Measurements from ENCODE around the gene RBCK1.
"Not testable (repeated sequence)": the region's sequence is repeated elsewhere in the genome, so short reads cannot be mapped to it uniquely, and the experiment has no call there.

The RBCK1 gene

GRCh38 chr20:475463-476357 is 67.6 kb downstream of the RBCK1 start:
- DNase-seq, result no peak

DNA sequence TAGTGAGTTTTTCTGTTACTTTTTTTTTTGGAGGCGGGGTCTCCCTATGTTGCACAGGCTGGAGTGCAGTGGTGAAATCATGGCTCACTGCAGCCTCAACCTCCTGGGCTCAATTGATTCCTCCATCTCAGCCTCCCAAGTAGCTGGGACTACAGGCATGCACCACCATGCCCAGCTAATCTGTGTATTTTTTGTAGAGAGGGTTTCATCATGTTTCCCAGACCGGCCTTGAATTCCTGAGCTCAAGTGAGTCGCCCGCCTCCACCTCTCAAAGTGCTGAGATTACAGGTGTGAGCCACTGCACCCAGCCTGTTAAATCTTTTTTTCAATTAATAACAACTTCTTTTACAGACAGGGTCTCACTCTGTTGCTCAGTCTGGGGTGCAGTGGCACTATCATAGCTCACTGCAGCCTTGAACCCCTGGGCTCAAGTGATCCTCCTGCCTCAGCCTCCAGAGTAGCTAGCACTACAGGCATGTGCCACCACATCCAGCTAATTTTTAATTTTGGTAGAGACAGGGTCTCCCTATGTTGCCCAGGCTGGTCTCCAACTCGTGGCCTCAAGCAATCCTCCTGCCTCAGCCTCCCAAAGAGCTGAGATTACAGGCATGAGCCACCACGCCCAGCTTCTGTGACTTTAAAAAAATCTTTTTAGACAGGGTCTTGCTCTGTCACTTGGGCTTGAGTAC is 68.6 kb downstream of the RBCK1 start:
- DNase-seq, result not testable (repeated sequence)

DNA sequence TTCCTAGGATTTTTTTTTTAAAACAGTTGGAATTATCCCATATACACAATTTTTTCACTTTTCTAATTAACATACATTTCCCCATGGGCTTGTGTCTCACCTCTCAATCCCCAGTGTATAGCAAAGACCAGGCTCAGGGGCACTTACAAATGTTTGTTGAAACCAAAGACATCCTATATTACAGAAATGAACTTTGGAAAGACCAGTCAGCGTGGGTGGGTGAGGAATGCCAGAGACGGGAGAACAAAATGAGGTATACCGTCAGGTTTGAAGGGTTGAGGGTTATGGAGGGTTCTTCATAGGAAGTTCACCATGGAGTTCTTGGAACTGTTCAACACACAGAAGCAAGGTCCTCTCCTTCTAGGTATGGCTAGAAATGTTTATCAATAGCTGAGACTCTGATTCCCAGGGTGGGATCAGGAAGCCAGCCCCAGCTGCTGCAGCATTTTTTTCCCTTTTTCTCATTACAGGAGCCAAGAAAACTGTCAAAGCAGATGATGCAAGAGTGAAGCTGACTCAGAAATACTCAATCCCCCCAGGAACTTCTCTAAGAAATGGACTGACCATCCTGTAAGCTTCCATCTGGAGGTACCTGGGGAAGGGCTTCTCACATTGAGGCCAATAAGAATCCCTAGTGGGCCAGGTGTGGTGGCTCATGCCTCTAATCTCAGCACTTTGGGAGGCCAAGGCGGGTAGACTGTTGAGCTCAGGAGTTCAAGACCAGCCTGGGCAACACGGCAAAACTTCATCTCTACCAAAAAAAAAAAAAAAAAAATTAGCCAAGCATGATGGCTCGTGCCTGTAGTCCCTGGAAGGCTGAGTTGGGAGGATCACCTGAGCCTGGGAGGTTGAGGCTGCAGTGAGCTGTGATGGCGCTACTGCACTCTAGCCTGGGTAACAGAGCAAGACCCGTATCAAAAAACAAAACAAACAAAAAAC is 70.2 kb downstream of the RBCK1 start:
- DNase-seq, result no peak

DNA sequence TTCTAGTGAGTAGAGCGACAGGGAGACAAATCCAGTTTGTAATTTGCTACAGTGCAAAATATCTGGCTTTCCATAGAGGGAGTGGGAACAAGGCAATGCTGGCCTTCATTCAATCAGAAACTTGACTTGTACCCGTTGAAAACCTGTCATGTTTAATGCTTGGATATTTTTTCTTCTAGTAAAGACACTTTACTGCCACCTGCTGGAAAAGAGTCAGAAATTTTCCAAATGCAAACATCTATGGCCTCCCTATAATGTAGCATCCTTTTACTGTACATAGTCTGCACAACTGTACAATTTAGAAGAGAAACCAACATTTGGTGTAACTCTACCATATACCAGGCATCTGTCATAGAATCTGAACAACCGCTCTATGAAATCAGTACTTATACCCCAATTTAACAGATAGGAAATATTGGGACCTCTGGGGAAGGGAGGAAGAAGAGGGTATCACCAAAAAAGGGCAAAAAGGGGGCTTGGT is 70.9 kb downstream of the RBCK1 start:
- DNase-seq, result peak; percentile 65

DNA sequence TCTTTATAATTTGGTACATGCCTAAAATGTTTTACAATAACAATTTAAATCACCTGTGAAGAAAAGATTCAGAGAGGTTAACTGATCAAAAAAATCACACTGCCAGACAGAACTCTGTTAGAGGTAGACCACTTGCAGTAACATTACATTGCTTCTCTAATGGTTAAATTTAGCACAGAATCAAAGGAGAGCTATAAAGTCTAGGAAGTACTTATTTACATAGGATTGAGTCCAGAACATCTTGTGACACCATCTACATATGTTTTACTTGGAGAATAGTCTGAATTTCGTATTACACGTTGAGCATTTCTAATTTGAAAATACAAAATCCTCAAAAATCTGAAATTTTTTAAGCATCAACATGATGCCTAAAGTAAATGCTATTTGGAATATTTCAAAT is 71.4 kb downstream of the RBCK1 start:
- no peak for DNase-seq

DNA sequence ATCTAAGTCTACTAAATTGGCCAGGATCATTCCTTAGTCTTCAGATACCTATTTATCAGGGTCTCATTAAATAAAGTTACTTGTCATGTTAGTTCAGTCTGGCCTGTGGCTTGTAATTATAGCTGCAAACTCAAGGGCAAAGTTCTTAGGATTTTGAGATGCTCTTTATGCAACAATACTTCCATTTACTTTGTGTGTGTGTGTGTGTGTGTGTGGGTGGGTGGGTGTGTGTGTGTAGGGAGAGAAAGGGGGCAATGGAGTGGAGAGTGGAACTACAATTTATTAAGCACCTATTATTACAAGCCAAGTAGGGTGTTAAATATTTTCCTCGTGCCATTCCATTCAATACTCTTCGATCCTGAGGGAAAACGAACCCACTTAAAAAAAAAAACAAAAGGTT is 71.9 kb downstream of the RBCK1 start:
- DNase-seq, result no peak

DNA sequence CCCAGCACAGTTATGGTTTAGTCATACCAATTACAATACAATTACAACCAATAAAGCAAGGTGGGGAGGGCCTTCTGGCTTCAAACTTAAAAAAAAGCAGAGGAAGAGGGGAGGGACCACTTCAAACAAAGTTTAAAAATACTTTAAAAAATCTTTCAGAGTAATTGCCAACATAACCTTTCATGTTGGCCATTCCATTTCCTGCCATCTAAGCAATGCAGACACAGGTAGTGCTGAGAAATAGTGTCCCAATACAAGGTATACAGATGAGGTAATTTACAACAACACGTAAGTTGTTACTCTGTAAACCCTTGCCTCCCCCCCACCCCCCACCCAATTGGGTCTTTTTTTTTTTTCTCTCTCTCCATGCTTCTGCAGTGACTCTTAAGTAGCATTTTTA is 73.1 kb downstream of the RBCK1 start:
- no peak for DNase-seq

Measured in inflammatory macrophage treated with lipopolysaccharide for 4 hours (primary cell).